HK-2 (cell line): ENCODE data around the gene KLHL3.

Experiments
- DNase-seq: peaks from one replicate; pipeline ENCODE4 v3.0.0-alpha.2; 2018; ENCODE audit not compliant: unreplicated experiment

KLHL3 gene

DNA sequence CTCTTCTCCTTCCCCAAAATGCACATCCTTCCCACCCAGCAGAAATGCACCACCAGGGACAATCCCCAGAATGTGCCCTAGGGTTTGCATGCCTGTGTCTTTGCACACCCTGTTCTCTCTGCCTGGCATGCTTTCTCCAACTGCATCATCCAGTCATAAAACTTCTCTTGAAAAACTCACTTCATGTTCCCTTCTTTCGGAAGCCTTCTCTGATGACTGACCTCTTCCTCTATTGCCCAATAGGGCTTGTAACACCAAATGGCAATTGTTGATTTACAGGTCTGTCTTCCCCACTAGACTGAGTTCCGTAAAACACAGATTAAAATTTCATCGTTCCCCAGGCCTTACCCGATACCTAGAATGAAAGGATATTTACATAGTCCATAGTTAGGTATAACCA, 153.7 kb downstream of the KLHL3 start:
- no peak for DNase-seq

DNA sequence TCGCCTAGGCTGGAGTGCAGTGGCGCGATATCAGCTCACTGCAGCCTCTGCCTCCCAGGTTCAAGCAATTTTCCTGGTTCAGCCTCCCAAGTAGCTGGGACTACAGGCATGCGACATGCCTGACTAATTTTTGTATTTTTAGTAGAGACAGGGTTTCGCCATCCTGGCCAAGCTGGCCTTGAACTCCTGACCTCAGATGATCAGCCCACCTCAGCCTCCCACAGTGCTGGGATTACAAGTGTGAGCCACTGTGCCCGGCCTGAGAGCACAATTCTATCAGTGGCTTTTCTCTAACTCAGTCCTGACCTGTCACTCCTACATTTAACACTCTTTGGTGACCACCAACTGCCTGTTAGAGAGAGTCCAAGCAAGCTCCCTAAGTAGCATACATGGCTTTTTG, 154.1 kb downstream of the KLHL3 start:
- no peak for DNase-seq

DNA sequence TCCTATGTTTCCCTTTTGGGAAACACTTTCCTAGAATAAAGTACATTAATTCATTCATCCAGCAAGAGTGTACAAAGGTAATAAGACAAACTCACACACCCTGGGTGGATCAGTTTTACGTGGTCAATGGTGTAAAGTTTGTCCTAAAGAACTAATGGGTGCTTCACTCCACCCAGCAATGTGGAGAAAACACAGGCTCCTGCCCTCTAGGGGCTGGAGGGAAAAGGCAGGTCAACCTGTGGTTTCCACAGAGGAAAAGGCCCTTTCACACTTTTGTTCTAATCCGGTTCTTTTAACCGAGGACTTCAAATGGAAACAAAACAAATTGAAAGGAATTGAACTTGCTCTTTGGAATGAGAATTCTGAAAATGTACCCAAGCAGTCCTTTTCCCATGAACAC, 155.9 kb downstream of the KLHL3 start:
- DNase-seq = no peak

DNA sequence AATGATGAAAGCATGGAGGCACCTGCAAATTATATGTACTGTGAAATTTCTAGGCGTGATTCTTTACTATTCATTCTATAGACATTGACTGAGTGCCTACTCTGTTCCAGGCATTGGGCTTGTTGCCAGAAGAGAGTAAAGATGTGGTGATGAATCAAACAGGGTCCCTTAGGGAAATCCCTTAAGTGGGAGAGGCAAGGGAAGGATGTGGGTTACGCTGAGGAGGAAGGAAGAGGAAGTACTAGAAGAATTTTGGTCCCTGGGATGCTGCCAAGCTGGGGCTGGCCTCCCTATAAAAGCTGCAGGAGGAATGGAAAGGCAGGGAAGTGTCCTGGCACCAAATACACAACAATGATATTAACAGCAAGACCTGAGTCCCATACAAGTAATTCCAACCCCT, 160.0 kb downstream of the KLHL3 start:
- peak; percentile 2 for DNase-seq

DNA sequence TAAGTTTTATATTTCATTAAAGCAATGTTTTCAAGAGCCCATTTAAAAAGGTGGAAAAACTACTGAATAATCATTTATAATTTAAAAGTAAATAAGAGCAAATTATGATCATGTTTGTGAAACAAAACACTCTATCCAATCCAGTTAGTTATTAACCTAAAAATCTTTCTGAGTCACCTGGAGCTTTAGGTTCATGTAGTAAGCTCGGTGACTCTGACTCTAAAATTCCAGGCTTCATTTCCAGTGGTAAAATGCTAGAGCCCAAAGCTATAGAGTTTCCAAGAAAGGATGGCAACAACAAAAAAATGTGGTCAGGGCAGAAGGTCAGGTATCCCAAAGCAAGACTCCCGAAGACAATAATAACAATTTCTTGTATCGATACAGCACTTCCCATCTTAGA, 160.7 kb downstream of the KLHL3 start:
- DNase-seq = no peak

DNA sequence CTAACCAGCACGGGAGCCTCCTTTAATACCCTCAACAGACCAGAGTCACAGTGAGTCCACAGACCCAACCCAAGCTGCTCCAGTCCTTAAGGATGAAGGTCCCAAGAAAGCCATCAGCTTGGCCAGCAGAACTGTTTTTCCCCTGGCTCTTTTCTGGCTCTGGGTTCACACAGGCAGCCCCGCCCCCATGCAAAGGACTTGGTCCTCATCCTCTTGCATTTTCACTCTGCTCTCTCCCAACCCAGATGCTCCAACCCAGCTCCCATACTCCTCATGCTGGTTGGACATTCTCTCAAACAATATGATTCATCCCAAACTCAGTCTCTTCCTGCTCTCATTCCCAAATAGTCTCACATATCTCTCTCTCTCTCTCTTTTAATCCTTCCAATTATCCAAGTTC, 162.5 kb downstream of the KLHL3 start:
- DNase-seq = no peak

DNA sequence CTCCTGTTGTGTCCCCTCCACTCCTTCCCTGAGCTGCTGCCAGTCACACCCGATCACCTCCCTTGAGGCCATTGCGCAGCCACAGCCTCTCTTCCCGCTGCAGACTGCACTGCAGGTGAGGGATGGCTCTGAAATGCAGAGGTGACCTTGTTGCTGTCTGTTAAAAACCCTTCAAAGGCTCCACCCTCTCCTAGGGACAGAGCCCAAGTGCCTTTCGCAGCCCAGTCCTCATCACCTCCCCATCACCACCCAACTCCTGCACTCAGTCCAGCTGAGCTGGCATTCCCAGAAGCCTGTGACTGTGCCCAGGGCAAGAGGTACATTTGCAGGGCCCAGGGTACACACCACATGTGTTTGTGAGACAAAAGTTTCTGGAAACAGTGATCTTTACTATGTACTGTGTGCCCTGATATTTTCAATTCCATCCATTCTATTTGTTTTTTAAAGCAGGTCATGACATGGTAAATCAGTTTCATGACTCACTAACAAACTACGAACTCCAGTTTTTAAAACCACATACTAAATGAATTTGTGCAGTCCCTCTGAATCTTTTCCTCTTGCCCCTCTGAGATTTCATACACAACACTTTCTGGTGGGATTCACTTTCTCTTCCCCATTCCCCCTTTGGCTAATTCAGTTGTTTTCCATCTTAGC, 163.7 kb downstream of the KLHL3 start:
- no peak for DNase-seq

DNA sequence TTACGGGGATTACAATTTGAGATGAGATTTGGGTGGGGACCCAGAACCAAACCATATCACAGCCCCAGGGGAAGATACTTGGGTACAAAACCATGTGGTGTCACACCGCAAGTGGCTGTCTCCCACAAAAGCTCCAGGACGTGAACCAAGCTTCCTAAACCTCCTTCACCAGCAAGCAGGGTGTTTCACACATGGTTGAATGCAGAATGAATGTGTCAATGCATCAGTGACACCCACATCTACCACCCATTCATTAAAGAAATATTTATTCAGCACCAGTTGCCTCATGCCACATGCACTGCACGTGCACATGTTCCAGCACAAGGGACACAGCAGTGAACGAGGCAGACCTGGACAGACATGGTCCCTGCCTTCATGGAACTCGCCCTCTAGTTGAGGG, 165.8 kb downstream of the KLHL3 start:
- no peak for DNase-seq
